Urinary bladder (tissue), 4 donors: ENCODE results near the gene RABL2A. TPM values are rescaled to one million over a fixed set of nuclear protein-coding genes. Genes with fewer than 3 reads are reported as not detected.
"Not testable (repeated sequence)": the region's sequence is repeated elsewhere in the genome, so short reads cannot be mapped to it uniquely, and the experiment has no call there.

Source experiments
- DNase-seq: peaks from one replicate; pipeline ENCODE4 v3.0.0-alpha.2; 2015; ENCODE audit errors: extremely low spot score
- H3K27ac ChIP-seq: one replicate; pipeline ENCODE4 v1.5.1; 2013; ENCODE audit warnings: low read depth, mild to moderate bottlenecking, moderate library complexity
- H3K36me3 ChIP-seq: one replicate; pipeline ENCODE4 v1.6.1; 2013; ENCODE audit warnings: mild to moderate bottlenecking, moderate library complexity; ENCODE audit not compliant: insufficient read depth
- H3K4me1 ChIP-seq: one replicate; pipeline ENCODE4 v1.6.1; 2013; ENCODE audit warnings: mild to moderate bottlenecking, moderate library complexity; ENCODE audit not compliant: insufficient read depth
- H3K4me3 ChIP-seq: one replicate; pipeline ENCODE4 v1.5.1; 2013; ENCODE audit warnings: low read depth, low read length
- WGBS: extraction: QIAGEN DNeasy Blood & Tissue Kit; methylation state at CpG from one replicate; pipeline ENCODE4 v1.1.7; 2013; 5-methylcytosine and 5-hydroxymethylcytosine counted together
- polyA plus RNA-seq: library from polyadenylated mRNA; stranded (reverse); fragments of 200-250 nt; gene quantifications from one replicate; pipeline ENCODE4 v1.2.3, GENCODE V29; 2013
- small RNA-seq: library from RNA; depleted of rRNA; stranded (forward); fragments of <200 nt; gene quantifications from one replicate; pipeline ENCODE3, GENCODE V24; 2014
- total RNA-seq: library from RNA; depleted of rRNA; stranded (reverse); fragments of >200 nt; gene quantifications from one replicate; pipeline ENCODE4 v1.2.3, GENCODE V29; 2014
- donor health status: healthy with polysubstance abuse.
- donor health status: healthy.

RABL2A gene
- total and polyA plus RNA-seq, 2 donors: 11.4 to 13.3 TPM

DNA sequence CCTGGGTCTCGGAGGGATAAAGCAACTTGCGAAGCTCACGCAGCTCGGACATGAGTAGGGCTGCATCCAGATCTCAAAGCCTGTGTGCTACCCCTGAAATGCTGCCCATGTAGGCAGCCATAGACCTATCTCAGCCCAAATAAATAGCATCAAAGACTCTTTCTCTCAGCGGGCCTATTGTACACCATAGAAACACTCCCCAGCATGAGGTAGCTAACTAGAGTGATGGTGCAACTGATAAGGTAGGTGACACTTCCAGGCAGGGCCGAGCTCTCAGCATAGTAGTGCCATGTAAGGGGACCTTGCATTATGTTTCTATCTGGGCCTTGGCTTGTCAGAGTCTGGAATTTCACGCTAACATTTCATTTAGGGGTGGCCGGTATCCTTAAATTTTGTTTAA, 52.4 kb downstream of the RABL2A start:
- DNase-seq: no peak
- no peaks in the 10 kb centered on the region for H3K36me3 ChIP-seq
- no peak overlapping the region for H3K4me3 ChIP-seq
- H3K4me1 ChIP-seq: no peaks in the 10 kb centered on the region
- no peak overlapping the region for H3K27ac ChIP-seq
- WGBS: 80% methylated on average over 8 of the region's 8 CpGs

DNA sequence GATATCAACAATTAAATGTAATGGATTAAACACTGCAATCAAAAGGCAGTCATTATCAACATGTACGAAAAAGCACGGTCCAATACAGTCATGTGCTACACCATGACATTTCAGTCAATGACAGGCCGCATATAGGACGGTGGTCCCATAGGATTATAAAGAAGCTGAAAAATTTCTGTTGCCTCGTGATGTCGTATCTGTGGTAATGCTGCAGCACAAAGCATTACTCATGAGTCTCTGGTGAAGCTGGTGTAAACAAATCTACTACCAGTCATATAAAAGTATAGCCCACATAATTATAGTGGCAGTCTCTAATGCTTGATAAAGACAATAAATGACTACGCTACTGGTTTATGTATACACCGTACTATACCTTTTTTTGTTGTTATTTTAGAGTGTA, 58.4 kb downstream of the RABL2A start:
- WGBS: 76% methylated on average over 8 of the region's 8 CpGs
- Histone ChIP-seq H3K27ac (no peak overlapping the region), H3K36me3 (no peaks in the 10 kb centered on the region), H3K4me3 (no peak overlapping the region), H3K4me1 (no peaks in the 10 kb centered on the region)
- DNase-seq: no peak

DNA sequence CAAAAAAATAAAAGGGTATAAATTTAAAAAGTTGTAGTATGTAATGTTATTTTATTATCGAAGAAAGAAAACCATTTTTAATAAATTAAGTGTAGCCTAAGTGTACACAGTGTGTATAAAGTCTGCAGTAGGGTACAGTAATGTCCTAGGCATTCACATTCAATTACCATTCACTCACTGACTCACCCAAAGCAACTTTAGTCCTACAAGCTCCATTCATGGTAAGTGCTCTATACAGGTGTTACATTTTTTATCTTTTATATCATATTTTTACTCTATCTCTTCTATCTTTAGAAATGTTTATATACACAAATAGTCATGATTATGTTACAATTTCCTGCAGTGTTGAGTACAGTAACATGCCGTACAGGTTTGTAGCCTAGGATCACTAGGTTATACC, 59.5 kb downstream of the RABL2A start:
- no peaks in the 10 kb centered on the region for H3K4me1 ChIP-seq
- no peak overlapping the region for H3K4me3 ChIP-seq
- no peak overlapping the region for H3K27ac ChIP-seq
- no peaks in the 10 kb centered on the region for H3K36me3 ChIP-seq
- 77% methylated on average over 2 of the region's 2 CpGs for WGBS
- DNase-seq: no peak

DNA sequence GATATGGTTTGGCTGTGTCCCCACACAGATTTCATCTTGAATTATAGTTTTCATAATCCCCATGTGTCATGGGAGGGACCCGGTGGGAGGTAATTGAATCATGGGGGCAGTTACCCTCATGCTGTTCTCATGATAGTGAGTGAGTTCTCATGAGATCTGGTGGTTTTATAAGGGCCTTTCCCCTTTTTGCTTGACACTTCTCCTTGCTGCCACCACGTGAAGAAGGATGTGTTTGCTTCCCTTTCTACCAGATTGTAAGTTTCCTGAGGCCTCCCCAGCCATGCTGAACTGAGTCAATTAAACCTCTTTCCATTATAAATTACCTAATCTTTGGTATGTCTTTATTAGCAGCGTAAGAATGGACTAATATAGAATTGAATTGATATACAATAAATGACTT, 63.8 kb downstream of the RABL2A start:
- not testable (repeated sequence) for H3K4me3 ChIP-seq, H3K36me3 ChIP-seq, H3K27ac ChIP-seq, DNase-seq, H3K4me1 ChIP-seq
- WGBS: 52% methylated on average over 3 of the region's 3 CpGs

Small RNA genes lying within 50 kb of the gene (small RNA-seq; reads per million reads assigned to genes)
- not detected for gene MIR1302-3
- not detected for gene RNU6-744P

Other genes starting within 250 kb of the RABL2A start
- gene ZNG1B, start 189.6 kb upstream of the RABL2A start, total RNA-seq: 46.5 TPM
- gene ZNG1B, start 189.6 kb upstream of the RABL2A start, polyA plus RNA-seq: 25.0 TPM
- gene FOXD4L1, start 128.6 kb upstream of the RABL2A start, total RNA-seq: not detected
- 0.03 TPM for gene FOXD4L1, start 128.6 kb upstream of the RABL2A start, polyA plus RNA-seq
- gene SLC35F5, start 129.4 kb downstream of the RABL2A start, total RNA-seq: 283 TPM
- 15.9 TPM for gene SLC35F5, start 129.4 kb downstream of the RABL2A start, polyA plus RNA-seq